GM12878 (cell line): ENCODE results near the gene FDXR. TPM values are rescaled to one million over a fixed set of nuclear protein-coding genes. Genes with fewer than 3 reads are reported as not detected.

ENCODE experiments used
- ATAC-seq: fragments of 200-7000 bp; cut with Tn5 transposase; 3 replicates; pipeline ENCODE4 v1.9.1; 2020; ENCODE audit warnings: mild to moderate bottlenecking, moderate library complexity
- BruUV-seq: library from RNA; stranded (reverse); fragments of 400-500 nt; replicated peaks from 2 replicates; lab custom pipeline; 2021; lab: Mats Ljungman, UMichigan
- CTCF ChIA-PET: fragments of 300-600 bp; sonication (Branson Sonifier 250); formaldehyde crosslinking; extraction: SDS; loops from one replicate; lab custom pipeline; 2021; ENCODE audit warnings: inconsistent platforms; lab: Yijun Ruan, JAX
- POLR2A ChIA-PET: fragments of 350-600 bp; formaldehyde crosslinking; extraction: SDS; loops from one replicate; lab custom pipeline; 2021; ENCODE audit warnings: inconsistent platforms; lab: Charles Lee
- RAD21 ChIA-PET: fragments of 300-600 bp; sonication (Branson Sonifier 250); formaldehyde crosslinking; loops from one replicate; lab custom pipeline; 2023; ENCODE audit warnings: antibody characterized with exemption; ENCODE audit not compliant: unreplicated experiment; lab: Charles Lee
- SMC1A ChIA-PET: fragments of 300-600 bp; sonication (Branson Sonifier 250); formaldehyde crosslinking; loops from one replicate; lab custom pipeline; 2023; ENCODE audit not compliant: unreplicated experiment, uncharacterized antibody; lab: Charles Lee
- DNase-seq: peaks from one replicate; pipeline ENCODE4 v3.0.0-alpha.2; 2011; ENCODE audit warnings: low read depth, low spot score
- FAIRE-seq: peaks from 3 replicates; lab custom pipeline; 2011; peaks lifted over from hg19 to GRCh38; lab: Jason Lieb, UNC
- H2AFZ ChIP-seq: 2 replicates; pipeline ENCODE4 v1.6.0; 2011; ENCODE audit warnings: low read depth, low read length, control low read depth; ENCODE audit not compliant: control insufficient read depth
- H3K27ac ChIP-seq: 2 replicates; pipeline ENCODE4 v1.5.1; 2011; ENCODE audit warnings: control low read depth; ENCODE audit not compliant: control insufficient read depth, insufficient read depth
- H3K27me3 ChIP-seq, 2 experiments: replicated peaks in 1 of 2; 2 replicates each; pipeline versions ENCODE4 v1.6.0 to v1.6.1; 2011; ENCODE audit warnings: low read length in 1 of 2; ENCODE audit not compliant: control insufficient read depth in 2 of 2, insufficient read depth in 2 of 2
- H3K36me3 ChIP-seq, 2 experiments: 2 replicates each; pipeline ENCODE4 v1.5.1; 2011; ENCODE audit warnings: low read length in 1 of 2; ENCODE audit not compliant: control insufficient read depth in 2 of 2, insufficient read depth in 2 of 2
- H3K4me1 ChIP-seq: 2 replicates; pipeline ENCODE4 v1.6.1; 2011; ENCODE audit warnings: mild to moderate bottlenecking, low read length, moderate library complexity, mixed read lengths; ENCODE audit not compliant: control insufficient read depth, insufficient read depth
- H3K4me2 ChIP-seq: 2 replicates; pipeline ENCODE4 v1.6.0; 2011; ENCODE audit warnings: control low read depth; ENCODE audit not compliant: control insufficient read depth, insufficient read depth
- H3K4me3 ChIP-seq: fragments of 200-600 bp; sonication (generic); 2 replicates; pipeline ENCODE4 v1.5.1; 2016
- H3K79me2 ChIP-seq: 2 replicates; pipeline ENCODE4 v1.6.0; 2011; ENCODE audit warnings: low read length; ENCODE audit not compliant: control insufficient read depth, insufficient read depth
- H3K9ac ChIP-seq: 2 replicates; pipeline ENCODE4 v1.8.0; 2011; ENCODE audit warnings: low read length, control low read depth, mixed read lengths; ENCODE audit not compliant: control insufficient read depth, insufficient read depth
- H3K9me3 ChIP-seq: replicated peaks from 3 replicates; pipeline ENCODE4 v1.5.1; 2011; ENCODE audit warnings: mild to moderate bottlenecking, low read length; ENCODE audit not compliant: control insufficient read depth, insufficient read depth
- H4K20me1 ChIP-seq: 2 replicates; pipeline ENCODE4 v1.6.0; 2011; ENCODE audit not compliant: control insufficient read depth, insufficient read depth
- GATAD2B ChIP-seq: fragments of 450-650 bp; conservative IDR thresholded peaks from 2 replicates; pipeline ENCODE4 v1.6.1; 2017; ENCODE audit warnings: low read depth, mild to moderate bottlenecking, moderate library complexity
- SREBF1 ChIP-seq: IDR thresholded peaks from 2 replicates; pipeline ENCODE4 v1.6.1; 2012; ENCODE audit warnings: mild to moderate bottlenecking, low read length
- WRNIP1 ChIP-seq: IDR thresholded peaks from 2 replicates; pipeline ENCODE4 v1.6.1; 2011; ENCODE audit warnings: low read depth, low read length, improper control_type of control experiment, borderline replicate concordance
- WGBS: methylation state at CpG from one replicate; pipeline ENCODE4 v1.1.6; 2016; ENCODE audit warnings: low lambda C conversion rate; ENCODE audit not compliant: insufficient replicate concordance, insufficient coverage; ENCODE audit errors: missing lambda C conversion rate; 5-methylcytosine and 5-hydroxymethylcytosine counted together
- in situ Hi-C: fragments of 300-500 bp; cut with MboI; formaldehyde crosslinking; loops from 9 replicates; pipeline ENCODE4 v1.14.3; 2018; ENCODE audit warnings: mixed read lengths
- intact Hi-C: fragments of 100-400 bp; cut with micrococcal nuclease; formaldehyde crosslinking; loops from one replicate; pipeline ENCODE4 v1.14.2; 2022; ENCODE audit not compliant: unreplicated experiment
- polyA plus RNA-seq, 11 experiments: library from polyadenylated mRNA; depleted of rRNA in 4 of 11; unstranded in 6 of 11; stranded (reverse) in 5 of 11; fragments of >200 nt; fragmentation: Nextera tagmentation in 4 of 11; fragmentation: Illumina TruSeq in 1 of 11; extraction: Ambion mirVana in 4 of 11; extraction: Trizol in 1 of 11; gene quantifications; 1 replicate in 1 of 11; 2 replicates in 10 of 11; pipeline versions ENCODE4 v1.2.1 to v1.2.3, GENCODE V29; 2011 to 2016; ENCODE audit warnings: inconsistent platforms in 2 of 11, missing spikeins in 2 of 11, low read depth in 1 of 11
- total RNA-seq, 4 experiments: library from RNA; depleted of rRNA in 3 of 4; stranded (reverse); fragments of >200 nt in 3 of 4; fragmentation: Illumina TruSeq in 1 of 4; extraction: Trizol in 1 of 4; gene quantifications; 2 replicates each; pipeline versions ENCODE4 v1.2.1 to v1.2.3, GENCODE V29; 2013 to 2021
- TF ChIP-seq, protein P1 (sequence below), 3 experiments: IDR thresholded peaks in 2 of 3; conservative IDR thresholded peaks in 1 of 3; 2 replicates each; pipeline ENCODE4 v1.5.1; 2011; ENCODE audit warnings: low read depth in 3 of 3, low read length in 3 of 3, mild to moderate bottlenecking in 3 of 3, control low read depth in 2 of 3, moderate library complexity in 2 of 3, inconsistent platforms in 1 of 3, mixed read lengths in 1 of 3; ENCODE audit not compliant: control insufficient read depth in 2 of 3, insufficient read depth in 1 of 3; ENCODE audit errors: extremely low read depth in 1 of 3

FDXR gene
- total and polyA plus RNA-seq, 10 of the 15 experiments (the other 5 are each of a cell fraction or from before 2014, with no cell fraction given) = 0.85 to 162 (median 48.2) TPM

DNA sequence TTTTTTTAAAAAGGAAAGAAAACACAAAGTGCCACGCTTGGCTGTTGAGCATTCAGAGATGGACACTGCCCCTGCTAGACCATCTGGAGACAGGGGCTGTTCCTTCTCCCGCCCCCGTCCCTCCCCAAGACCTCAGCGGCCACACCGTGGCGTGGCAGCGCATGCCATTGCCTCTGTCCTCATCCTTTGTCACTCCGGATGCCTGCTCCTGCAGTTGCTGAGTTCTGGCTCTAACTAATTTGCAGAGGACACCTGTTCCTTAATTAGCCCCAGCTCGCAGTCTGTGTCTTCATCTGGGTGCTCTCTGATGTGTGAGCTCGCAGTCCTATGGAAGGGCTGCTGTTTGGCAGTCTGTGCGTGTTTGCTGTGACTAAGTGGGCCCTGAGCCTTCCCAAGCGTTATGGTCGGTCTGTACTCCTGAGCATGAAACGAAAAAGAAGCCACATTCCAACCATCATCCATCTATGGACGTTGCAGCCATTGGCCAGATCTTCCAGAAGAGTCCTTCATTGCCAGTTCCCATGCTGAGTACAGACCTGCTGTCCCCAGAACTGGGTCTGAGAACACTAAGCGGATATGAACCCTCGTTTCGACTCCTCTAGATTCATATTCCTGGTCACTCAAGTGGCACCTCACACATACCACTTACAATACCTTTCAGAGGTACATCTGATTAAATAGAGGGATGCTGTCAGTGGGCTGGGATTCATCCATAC is 55.7 kb downstream of the FDXR start:
- CTCF ChIA-PET = interaction anchor here (1.5 kb wide), 1 partner anchor 45 kb away, joined by 6 read pairs; no protein-coding TSS in a partner anchor
- FAIRE-seq = no peak
- BruUV-seq = no TSS peak
- Histone ChIP-seq H3K79me2 (no peaks in the 10 kb centered on the region), H3K27ac (no peak overlapping the region), H2AFZ (no peak overlapping the region), H3K4me2 (no peak overlapping the region), H4K20me1 (no peaks in the 10 kb centered on the region), H3K4me3 (no peak overlapping the region), H3K9me3 (no peaks in the 10 kb centered on the region), H3K27me3 (no peaks in the 10 kb centered on the region)
- in situ Hi-C loops (no loop called here), intact Hi-C loops (no loop called here)
- WGBS = 75% methylated on average over 11 of the region's 18 CpGs
- RAD21 ChIA-PET = no interaction called here
- no peak for TF ChIP-seq WRNIP1
- no peak for TF ChIP-seq SREBF1
- TF ChIP-seq, all 136 proteins: peak for 0
- POLR2A ChIA-PET = no interaction called here
- H3K36me3 ChIP-seq = peaks cover 0 to 1% of the 10 kb centered on the region in 2 experiments; a peak in 2 of 4 replicates
- ATAC-seq (no peak), DNase-seq (no peak)
- H3K4me1 ChIP-seq = no peaks in the 10 kb centered on the region
- no peak overlapping the region for H3K9ac ChIP-seq
- SMC1A ChIA-PET = interaction anchor here (1.0 kb wide), 1 partner anchor 13 kb away, joined by 3 read pairs; no protein-coding TSS in a partner anchor

DNA sequence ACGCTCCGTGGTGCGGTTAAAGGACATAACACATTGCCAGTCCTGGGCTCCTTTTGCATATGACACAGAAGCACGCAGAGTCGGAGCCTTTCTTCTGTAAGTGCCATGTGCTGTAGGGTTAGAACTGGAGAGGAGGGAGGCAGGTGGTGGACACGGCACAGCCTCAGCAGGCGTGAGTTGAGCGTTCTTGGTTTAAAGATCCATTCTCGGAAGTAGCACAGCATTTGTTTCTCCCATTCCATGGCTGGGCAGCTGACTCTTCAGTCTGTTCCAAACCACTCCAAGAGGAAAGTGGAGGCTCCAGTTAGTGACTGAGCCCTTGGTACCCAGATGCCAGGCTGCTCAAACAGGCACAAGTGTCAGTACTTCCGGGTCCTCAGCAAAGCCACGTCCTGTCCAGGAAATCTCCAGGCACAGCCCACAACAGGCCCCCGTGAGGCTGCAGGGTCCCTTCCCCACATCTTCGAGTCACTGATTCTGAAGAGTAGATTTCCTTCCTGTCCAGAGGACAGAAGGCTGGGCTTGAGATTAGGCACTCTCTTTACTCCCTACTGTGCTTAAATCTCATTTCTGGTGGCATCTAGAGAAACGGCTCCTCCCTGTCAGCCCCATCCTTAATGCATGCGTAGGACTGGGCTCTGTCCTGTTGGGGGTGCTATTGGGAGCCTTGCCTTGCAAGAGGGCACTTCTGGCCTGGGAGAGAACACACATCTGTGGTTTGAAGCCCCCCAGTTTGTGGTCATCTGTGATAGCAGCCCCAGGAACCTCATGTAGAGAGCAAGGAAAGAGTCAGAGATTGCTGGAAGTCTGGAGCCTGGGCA is 57.0 kb downstream of the FDXR start:
- Histone ChIP-seq H3K79me2 (no peaks in the 10 kb centered on the region), H3K4me2 (no peak overlapping the region), H3K27me3 (no peaks in the 10 kb centered on the region), H4K20me1 (no peaks in the 10 kb centered on the region), H3K4me1 (no peaks in the 10 kb centered on the region), H3K9ac (no peak overlapping the region), H2AFZ (no peak overlapping the region), H3K9me3 (no peaks in the 10 kb centered on the region), H3K4me3 (no peak overlapping the region), H3K36me3 (peaks cover 0 to 1% of the 10 kb centered on the region in 2 experiments; a peak in 2 of 4 replicates), H3K27ac (no peak overlapping the region)
- peak; percentile 28; the same call in 1 of the 3 replicates for ATAC-seq
- in situ Hi-C loops = no loop called here
- ChIA-PET CTCF (interaction anchor here (0.6 kb wide), 2 partner anchors 171 to 285 kb away, joined by 3 to 4 read pairs; no protein-coding TSS in a partner anchor), SMC1A (no interaction called here), RAD21 (no interaction called here), POLR2A (no interaction called here)
- intact Hi-C loops = no loop called here
- DNase-seq = no peak
- no peak for FAIRE-seq
- TF ChIP-seq GATAD2B = no peak
- TF ChIP-seq, protein P1, sequence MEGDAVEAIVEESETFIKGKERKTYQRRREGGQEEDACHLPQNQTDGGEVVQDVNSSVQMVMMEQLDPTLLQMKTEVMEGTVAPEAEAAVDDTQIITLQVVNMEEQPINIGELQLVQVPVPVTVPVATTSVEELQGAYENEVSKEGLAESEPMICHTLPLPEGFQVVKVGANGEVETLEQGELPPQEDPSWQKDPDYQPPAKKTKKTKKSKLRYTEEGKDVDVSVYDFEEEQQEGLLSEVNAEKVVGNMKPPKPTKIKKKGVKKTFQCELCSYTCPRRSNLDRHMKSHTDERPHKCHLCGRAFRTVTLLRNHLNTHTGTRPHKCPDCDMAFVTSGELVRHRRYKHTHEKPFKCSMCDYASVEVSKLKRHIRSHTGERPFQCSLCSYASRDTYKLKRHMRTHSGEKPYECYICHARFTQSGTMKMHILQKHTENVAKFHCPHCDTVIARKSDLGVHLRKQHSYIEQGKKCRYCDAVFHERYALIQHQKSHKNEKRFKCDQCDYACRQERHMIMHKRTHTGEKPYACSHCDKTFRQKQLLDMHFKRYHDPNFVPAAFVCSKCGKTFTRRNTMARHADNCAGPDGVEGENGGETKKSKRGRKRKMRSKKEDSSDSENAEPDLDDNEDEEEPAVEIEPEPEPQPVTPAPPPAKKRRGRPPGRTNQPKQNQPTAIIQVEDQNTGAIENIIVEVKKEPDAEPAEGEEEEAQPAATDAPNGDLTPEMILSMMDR (IDR thresholded peaks at IDR 0.05 in 2 of 3, conservative IDR thresholded peaks at IDR 0.05 in 1 of 3; ENCODE audit: control insufficient read depth in 2 of 3, extremely low read depth in 1 of 3, insufficient read depth in 1 of 3, low read depth in 3 of 3, low read length in 3 of 3) = 0 out of 6 replicates have a peak, but pooled peaks of 2 of the 3 experiments have one; percentile 5 to 10
- BruUV-seq = no TSS peak
- WGBS = 70% methylated on average over 15 of the region's 15 CpGs
